Mucosa of stomach (tissue), 1 donor: Measurements from ENCODE around the gene FCRL6.

Experiments
- H3K27me3 ChIP-seq: one replicate; pipeline ENCODE4 v1.7.0; 2013; ENCODE audit warnings: mild to moderate bottlenecking, low read length; ENCODE audit not compliant: control insufficient read depth, insufficient read depth
- H3K36me3 ChIP-seq: one replicate; pipeline ENCODE4 v1.7.0; 2013; ENCODE audit warnings: low read length; ENCODE audit not compliant: control insufficient read depth, insufficient read depth
- H3K4me1 ChIP-seq: one replicate; pipeline ENCODE4 v1.7.0; 2013; ENCODE audit warnings: mild to moderate bottlenecking, low read length; ENCODE audit not compliant: control insufficient read depth, insufficient read depth
- H3K4me3 ChIP-seq: one replicate; pipeline ENCODE4 v1.7.0; 2013; ENCODE audit warnings: low read length
- H3K9ac ChIP-seq: one replicate; pipeline ENCODE4 v1.7.0; 2013; ENCODE audit warnings: mild to moderate bottlenecking, low read length, moderate library complexity
- H3K9me3 ChIP-seq: one replicate; pipeline ENCODE4 v1.7.0; 2013; ENCODE audit warnings: mild to moderate bottlenecking, low read length, moderate library complexity; ENCODE audit not compliant: control insufficient read depth
- donor health status: Pancreatic carcinoma.

The FCRL6 gene

DNA sequence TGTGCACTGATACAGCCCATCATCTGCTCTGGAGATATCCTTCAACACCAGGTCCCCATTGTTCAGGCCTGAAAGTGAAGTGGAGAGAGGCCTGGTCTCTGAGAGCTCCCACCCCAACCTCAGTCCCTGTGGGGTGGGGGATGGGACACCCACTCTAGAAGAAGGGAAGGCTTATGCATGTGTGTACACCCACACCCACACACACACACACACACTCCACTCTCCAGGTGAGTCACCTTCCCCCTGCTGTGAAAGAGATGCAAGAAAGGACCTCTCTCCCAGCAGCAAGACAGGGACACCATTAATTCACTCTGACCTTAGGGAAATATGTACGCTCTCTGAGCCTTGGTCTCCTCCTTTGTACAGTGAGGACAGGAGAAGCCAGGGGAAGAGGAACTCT lies 54.4 kb downstream of the FCRL6 start:
- Histone ChIP-seq H3K9me3 (no peaks in the 10 kb centered on the region), H3K27me3 (no peaks in the 10 kb centered on the region), H3K4me3 (no peak overlapping the region)

DNA sequence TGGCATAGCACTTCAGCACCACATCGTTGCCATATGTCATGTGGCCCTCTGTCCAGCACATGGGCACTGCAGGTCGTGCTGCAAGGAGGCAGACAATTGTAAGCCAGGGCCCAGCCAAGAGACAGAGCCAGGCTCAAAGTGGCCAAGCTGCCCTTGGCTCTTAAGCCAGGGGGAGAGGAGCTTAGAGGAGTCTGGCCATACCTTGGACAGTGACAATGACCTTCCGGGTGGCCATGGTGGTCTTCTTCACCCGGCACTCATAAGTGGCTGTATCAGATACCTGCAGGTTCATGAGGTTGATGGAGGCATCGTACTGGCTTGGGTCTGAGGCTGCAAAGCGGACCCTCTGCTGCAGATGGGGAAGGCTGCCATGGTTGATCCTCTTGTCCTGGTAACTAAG lies 55.7 kb downstream of the FCRL6 start:
- Histone ChIP-seq H3K36me3 (no peaks in the 10 kb centered on the region), H3K27me3 (peaks cover 3% of the 10 kb centered on the region), H3K4me3 (no peak overlapping the region), H3K9ac (no peak overlapping the region), H3K4me1 (peaks cover 9% of the 10 kb centered on the region), H3K9me3 (no peaks in the 10 kb centered on the region)

More for the DNA sequence above, 54.4 kb downstream of the FCRL6 start:
- no peaks in the 10 kb centered on the region for H3K36me3 ChIP-seq
- H3K9ac ChIP-seq, result no peak overlapping the region
- peaks cover 9% of the 10 kb centered on the region for H3K4me1 ChIP-seq

- no peak overlapping the region for H3K9ac ChIP-seq
- H3K36me3 ChIP-seq, result no peaks in the 10 kb centered on the region
- H3K27me3 ChIP-seq, result peaks cover 3% of the 10 kb centered on the region
- peaks cover 6% of the 10 kb centered on the region for H3K4me1 ChIP-seq
- H3K9me3 ChIP-seq, result no peaks in the 10 kb centered on the region
- H3K4me3 ChIP-seq, result no peak overlapping the region
Measured at GRCh38 chr1:159859767-159860322, 57.7 kb downstream of the FCRL6 start.

GRCh38 chr1:159860456-159860855 lies 58.3 kb downstream of the FCRL6 start:
- Histone ChIP-seq H3K4me3 (no peak overlapping the region), H3K9me3 (no peaks in the 10 kb centered on the region), H3K4me1 (peaks cover 6% of the 10 kb centered on the region), H3K36me3 (no peaks in the 10 kb centered on the region), H3K27me3 (peaks cover 3% of the 10 kb centered on the region), H3K9ac (no peak overlapping the region)

DNA sequence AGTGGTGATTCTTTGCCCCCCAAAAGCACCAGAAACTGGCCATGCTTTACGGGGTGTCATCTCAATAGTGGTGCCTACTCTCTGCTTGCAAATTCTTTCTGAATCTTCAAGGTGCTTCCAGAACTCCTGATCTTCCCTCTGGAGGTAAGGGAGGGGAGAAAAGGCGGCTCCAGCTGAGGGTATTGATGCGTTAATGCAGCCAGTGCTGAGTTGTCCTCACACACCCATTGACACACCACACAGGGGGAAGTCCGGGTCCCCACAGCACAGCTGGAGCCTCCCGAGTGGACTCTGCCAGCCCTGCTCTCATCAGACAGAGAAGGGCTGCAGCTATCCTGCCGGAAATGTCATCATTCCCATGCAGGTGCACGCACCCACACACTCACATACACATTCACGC lies 59.1 kb downstream of the FCRL6 start:
- H3K9me3 ChIP-seq, result no peaks in the 10 kb centered on the region
- no peaks in the 10 kb centered on the region for H3K36me3 ChIP-seq
- H3K27me3 ChIP-seq, result peaks cover 3% of the 10 kb centered on the region
- H3K4me3 ChIP-seq, result no peak overlapping the region
- no peak overlapping the region for H3K9ac ChIP-seq
- H3K4me1 ChIP-seq, result peaks cover 6% of the 10 kb centered on the region

GRCh38 chr1:159862031-159862430 lies 59.9 kb downstream of the FCRL6 start:
- Histone ChIP-seq H3K4me3 (no peak overlapping the region), H3K27me3 (peaks cover 3% of the 10 kb centered on the region), H3K4me1 (peaks cover 11% of the 10 kb centered on the region), H3K36me3 (no peaks in the 10 kb centered on the region), H3K9ac (no peak overlapping the region), H3K9me3 (no peaks in the 10 kb centered on the region)

- H3K27me3 ChIP-seq, result peaks cover 3% of the 10 kb centered on the region
- H3K4me1 ChIP-seq, result peaks cover 17% of the 10 kb centered on the region
- H3K4me3 ChIP-seq, result no peak within 1 kb of the TSS
- H3K36me3 ChIP-seq, result no peaks in the 10 kb centered on the region
- no peaks in the 10 kb centered on the region for H3K9me3 ChIP-seq
- no peak within 1 kb of the TSS for H3K9ac ChIP-seq
Measured at GRCh38 chr1:159862557-159862956, 60.4 kb downstream of the FCRL6 start, which contains the start of gene VSIG8. Gene VSIG8, minus strand, starts transcription at chr1:159862657. Its CDS starts 136 bp downstream, at chr1:159862521.

GRCh38 chr1:159864262-159864661 lies 62.1 kb downstream of the FCRL6 start:
- Histone ChIP-seq H3K27me3 (peaks cover 3% of the 10 kb centered on the region), H3K4me1 (peaks cover 33% of the 10 kb centered on the region), H3K4me3 (no peak overlapping the region)

More at GRCh38 chr1:159864262-159864661, 62.1 kb downstream of the FCRL6 start:
- Histone ChIP-seq H3K36me3 (no peaks in the 10 kb centered on the region), H3K9me3 (no peaks in the 10 kb centered on the region), H3K9ac (no peak overlapping the region)
